Esophagus squamous epithelium (tissue), 4 donors: ENCODE measurements around the gene THRSP.

Experiments
- POLR2A ChIP-seq, 4 donors: fragments of 450-650 bp; IDR thresholded peaks; one replicate each; pipeline ENCODE4 v1.6.1; 2017; ENCODE audit warnings: antibody characterized with exemption in 4 of 4, mild to moderate bottlenecking in 4 of 4, moderate library complexity in 3 of 4
- TF ChIP-seq, protein P1 (sequence below), 6 experiments: fragments of 450-650 bp in 4 of 6; fragments of 200-600 bp in 2 of 6; sonication (generic) in 2 of 6; IDR thresholded peaks; one replicate each; pipeline ENCODE4 v1.5.1; 2016 to 2019; ENCODE audit warnings: antibody characterized with exemption in 6 of 6, mild to moderate bottlenecking in 4 of 6, moderate library complexity in 4 of 6

DNA sequence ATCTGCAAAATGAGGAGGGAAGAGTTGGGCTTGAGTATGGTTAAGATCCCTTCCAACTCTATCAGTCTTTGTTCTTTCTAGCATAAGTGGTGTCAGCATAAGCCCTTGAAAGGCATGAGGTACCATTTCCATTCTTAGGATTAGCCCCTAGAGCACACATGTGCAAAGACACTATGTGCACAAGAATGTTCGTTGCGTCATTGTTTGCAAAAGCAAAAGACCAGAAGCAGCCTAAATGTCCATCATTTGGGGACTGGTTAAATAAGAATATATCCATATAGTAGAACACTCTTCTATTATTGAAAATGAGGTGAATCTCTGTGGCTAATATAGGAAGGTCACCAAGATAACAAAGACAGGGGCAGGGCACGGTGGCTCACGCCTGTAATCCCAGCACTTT is 30.6 kb upstream of the THRSP start:
- TF ChIP-seq POLR2A (IDR thresholded peaks at IDR 0.05): no peak
- TF ChIP-seq, protein P1, sequence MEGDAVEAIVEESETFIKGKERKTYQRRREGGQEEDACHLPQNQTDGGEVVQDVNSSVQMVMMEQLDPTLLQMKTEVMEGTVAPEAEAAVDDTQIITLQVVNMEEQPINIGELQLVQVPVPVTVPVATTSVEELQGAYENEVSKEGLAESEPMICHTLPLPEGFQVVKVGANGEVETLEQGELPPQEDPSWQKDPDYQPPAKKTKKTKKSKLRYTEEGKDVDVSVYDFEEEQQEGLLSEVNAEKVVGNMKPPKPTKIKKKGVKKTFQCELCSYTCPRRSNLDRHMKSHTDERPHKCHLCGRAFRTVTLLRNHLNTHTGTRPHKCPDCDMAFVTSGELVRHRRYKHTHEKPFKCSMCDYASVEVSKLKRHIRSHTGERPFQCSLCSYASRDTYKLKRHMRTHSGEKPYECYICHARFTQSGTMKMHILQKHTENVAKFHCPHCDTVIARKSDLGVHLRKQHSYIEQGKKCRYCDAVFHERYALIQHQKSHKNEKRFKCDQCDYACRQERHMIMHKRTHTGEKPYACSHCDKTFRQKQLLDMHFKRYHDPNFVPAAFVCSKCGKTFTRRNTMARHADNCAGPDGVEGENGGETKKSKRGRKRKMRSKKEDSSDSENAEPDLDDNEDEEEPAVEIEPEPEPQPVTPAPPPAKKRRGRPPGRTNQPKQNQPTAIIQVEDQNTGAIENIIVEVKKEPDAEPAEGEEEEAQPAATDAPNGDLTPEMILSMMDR (IDR thresholded peaks at IDR 0.05): no peak
